GM18909 (cell line): ENCODE data around the gene KCTD20.
"Not testable (repeated sequence)": the region's sequence is repeated elsewhere in the genome, so short reads cannot be mapped to it uniquely, and the experiment has no call there.

Experiments used
- ATAC-seq: cut with Tn5 transposase; IDR thresholded peaks from one replicate; pipeline ENCODE4 v1.9.1; 2021; ENCODE audit warnings: mild to moderate bottlenecking; ENCODE audit not compliant: unreplicated experiment, poor library complexity

KCTD20 gene

DNA sequence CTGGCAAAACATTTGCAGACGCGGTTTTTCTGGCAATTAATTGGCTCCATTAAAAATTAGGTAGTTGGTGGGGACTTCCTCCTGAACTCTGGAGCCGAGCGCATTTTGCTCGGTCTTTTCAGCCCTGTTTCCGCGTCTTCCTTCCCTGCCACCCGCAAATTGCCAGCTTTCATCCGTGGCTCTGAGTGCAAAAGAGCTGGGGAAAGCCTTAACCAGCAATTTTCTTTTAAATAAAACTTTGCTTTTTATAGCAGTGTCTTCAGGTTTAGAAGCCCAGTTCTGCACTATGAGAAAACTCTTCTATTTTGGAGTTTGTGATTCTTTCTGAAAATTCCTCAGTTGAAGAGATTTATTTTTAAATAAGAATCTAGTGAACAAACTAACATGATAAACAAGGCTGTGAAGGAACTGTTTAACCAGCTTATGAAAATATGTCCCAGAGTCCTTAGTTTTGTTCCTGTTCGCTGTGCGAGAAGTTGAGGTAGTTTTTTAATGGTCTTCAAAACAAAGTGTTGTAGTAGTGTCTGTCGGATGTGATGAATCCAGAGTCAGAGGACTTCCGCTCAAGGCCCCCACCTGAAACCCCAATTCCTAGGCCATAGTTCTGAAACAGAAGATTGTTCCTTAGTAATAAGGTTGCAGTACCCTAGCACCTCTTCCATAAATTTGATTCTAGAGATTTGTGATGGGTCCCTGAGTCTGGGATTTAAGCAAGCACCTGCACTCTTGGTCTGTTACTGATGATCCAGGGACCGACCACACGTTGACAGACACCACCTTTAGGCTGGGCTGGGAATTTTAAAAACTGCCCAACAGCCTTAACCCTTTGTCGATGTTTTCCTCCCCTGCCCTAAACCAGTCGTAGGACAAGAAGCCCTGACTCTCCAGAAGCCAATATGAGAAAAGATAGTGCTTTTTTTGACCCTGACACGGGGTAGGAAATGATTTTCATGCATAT is 950 bp downstream of the KCTD20 start:
- ATAC-seq, result no peak

DNA sequence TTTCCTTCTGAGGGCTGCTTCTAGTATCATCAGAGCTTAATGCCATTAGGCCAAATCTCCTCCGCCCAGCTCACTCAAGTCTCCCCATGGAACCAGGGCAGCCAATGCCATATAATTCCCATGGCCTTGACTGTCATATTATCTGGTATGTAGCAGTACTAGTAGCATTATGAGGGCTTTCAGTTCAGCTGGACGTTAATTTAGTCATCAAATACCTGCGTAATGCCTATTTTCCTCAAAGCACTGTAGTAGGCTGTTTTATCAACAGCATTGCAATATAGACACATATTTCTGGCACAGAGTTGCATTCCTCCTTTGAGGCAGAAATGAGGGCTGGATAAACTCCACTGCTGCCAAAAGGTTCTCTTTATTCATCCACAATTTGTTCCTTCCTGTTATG is 1.7 kb downstream of the KCTD20 start:
- ATAC-seq, result no peak

DNA sequence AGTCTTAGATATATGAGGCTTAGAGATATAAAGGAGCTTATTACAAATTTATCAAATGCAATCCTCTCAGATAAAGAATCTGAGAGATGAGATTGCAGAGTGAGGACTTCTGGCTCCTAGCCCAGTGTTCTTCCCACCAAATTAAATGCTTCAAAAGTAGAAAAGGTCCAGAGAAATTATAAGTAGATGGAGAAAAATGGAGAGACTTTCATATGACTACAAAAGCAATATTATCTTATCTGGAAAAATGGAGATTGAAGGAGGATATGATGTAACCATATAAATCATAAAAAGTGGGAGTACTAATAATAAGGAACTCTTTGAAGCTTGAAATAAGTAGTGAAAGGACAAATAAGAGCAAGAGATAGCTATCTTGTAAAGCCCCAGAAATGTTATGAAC is 2.8 kb downstream of the KCTD20 start:
- no peak for ATAC-seq

DNA sequence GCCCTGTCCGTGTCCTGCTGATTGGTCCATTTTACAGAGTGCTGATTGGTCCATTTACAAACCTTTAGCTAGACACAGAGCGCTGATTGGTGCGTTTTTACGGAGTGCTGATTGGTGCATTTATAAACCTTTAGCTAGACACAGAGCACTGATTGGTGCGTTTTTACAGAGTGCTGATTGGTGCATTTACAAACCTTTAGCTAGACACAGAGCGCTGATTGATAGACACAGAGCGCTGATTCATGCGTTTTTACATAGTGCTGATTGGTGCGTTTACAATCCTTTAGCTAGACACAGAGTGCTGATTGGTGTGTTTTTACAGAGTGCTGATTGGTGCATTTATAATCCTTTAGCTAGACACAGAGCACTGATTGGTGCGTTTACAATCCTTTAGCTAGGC is 6.4 kb downstream of the KCTD20 start:
- not testable (repeated sequence) for ATAC-seq

DNA sequence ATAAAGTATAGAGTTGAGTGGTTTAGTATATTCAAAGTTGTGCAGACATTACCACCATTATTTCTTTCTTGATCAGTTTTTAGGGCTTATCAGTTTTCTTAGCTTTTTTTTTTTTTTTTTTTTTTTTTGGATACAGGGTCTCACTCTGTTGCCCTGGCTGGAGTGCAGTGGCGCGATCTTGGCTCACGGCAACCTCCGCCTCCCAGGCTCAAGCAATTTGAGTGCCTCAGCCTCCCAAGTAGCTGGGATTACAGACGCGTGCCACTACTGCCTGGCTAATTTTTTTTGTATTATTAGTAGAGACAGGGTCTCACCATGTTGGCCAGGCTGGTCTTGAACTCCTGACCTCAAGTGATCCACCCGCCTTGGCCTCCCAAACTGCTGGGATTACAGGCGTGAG is 10.1 kb downstream of the KCTD20 start:
- not testable (repeated sequence) for ATAC-seq

DNA sequence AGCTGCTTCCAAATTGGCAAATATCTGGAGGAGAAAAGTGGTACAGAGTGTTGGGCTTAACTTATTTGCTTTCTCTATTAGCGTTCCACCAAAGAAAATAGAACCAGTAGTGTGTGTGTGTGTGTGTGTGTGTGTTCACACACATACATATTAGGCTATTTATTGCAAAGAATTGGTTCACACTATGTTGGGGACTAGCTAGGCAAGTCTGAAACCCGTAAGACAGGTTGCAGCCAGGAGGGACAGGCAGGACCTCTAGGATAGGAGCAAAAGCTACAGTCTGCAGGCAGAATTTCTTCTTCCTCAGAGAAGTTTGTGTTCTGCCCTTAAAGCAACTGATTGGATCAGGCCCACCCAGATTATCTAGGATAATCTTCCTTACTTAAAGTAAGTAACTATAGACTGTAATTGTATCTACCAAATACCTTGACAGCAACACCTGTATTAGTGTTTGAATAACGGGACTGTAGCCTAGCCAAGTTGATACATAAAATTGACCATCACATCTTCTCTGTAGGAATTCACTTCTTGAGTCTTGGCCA is 12.8 kb downstream of the KCTD20 start:
- ATAC-seq, result no peak

DNA sequence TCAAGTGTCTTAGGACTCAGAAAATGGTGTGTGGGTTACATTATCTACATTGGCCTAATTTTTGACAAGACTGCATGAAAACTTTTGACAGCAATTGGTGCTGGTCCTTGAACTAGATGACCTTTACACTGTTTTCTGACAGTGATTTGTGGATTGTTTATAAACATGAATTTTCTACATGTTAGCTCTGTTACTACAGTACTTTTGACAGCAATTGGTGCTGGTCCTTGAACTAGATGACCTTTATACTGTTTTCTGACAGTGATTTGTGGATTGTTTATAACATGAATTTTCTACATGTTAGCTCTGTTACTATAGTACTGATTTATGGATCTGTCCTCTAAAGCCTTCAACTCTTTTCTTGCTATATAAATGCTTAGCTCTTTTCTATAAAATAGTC is 16.7 kb downstream of the KCTD20 start:
- ATAC-seq, result no peak

DNA sequence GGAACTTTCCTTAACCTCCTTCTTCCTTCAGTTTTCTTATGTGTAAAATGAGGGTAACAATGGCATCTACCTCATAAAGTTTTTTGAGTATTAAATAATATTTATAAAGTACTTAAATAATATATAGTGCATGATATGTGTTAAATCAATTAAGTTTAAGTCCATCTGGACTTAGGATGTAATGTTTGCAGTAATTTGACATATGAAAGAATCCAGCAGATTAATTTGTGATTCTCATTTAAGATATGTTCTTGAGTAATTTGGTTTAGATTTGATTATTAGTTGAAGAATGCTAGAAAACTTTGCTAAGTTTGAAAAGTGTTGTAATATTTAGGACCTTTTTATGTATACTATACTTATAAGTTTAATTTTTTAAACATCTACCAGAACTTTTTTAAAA is 18.1 kb downstream of the KCTD20 start:
- no peak for ATAC-seq

DNA sequence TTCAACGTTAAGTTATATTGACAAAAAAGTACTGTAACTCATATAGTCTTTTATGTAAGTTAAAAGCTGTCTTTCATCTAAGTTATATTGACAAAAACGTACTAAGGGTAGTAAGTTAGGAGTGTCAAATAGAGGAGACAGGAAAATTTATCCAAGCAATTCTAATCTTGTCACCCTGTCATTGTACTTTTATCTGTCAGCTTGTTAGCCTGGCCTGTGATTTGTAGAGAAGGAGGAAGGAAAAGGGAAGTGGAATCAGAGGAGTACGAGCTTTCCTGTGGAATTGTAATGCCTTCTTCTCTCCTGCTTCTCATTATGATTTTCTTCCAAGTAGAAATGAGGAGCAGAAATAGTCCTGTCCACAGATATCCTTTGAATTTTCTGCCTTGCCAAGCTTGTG is 18.8 kb downstream of the KCTD20 start:
- ATAC-seq, result no peak

DNA sequence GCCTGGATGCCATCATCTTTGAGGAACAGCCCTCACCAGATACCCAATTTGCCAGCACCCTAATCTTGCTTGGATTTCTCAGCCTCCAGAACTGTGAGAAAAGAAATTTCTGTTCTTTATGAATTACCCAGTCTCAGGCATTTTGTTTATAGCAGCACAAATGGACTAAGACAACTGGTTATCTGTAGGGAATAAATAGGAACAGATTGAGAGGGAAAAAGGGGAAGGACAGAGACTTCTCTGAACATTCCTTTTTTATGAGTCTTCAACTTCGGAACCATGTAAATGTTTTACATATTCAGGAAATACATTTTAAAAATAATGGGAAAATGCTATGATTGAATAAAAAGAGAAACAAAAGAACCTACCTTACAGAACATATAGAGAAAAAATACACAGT is 20.9 kb downstream of the KCTD20 start:
- no peak for ATAC-seq

DNA sequence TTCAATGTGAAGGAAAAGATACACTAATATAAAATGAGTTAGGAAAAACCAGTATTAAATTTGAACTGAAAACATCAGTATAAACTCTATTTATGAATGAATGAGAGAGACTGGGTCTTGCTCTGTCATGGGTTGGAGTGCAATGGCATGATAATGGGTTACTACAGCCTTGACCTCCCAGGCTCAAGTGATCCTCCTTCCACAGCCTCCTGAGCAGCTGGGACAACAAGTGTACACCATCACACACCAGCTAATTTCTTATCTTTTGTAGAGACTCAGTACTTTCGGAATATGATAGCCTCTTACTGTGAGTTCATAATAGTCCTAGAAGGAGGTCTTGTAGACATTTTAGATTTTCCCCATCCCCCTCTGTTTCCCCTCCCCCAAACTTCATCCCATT is 21.4 kb downstream of the KCTD20 start:
- no peak for ATAC-seq

DNA sequence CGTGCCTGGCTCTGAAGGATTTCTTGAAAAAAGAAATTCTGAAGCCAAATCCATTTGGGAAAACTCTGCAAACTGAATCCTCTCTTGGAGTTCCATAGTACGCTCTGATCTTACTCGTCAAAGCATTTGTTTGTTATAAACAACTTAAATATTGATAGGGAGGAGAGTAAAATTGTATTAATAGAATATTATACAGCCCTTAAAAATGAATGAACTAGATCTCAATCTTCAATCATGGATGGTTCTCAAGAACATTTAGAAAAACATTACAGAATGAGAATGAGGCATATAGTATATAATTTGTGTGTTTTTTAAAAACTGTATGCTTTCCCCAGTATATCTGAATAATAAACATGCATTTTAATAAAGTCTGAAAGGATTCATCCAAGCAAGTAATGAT is 24.8 kb downstream of the KCTD20 start:
- ATAC-seq, result no peak

DNA sequence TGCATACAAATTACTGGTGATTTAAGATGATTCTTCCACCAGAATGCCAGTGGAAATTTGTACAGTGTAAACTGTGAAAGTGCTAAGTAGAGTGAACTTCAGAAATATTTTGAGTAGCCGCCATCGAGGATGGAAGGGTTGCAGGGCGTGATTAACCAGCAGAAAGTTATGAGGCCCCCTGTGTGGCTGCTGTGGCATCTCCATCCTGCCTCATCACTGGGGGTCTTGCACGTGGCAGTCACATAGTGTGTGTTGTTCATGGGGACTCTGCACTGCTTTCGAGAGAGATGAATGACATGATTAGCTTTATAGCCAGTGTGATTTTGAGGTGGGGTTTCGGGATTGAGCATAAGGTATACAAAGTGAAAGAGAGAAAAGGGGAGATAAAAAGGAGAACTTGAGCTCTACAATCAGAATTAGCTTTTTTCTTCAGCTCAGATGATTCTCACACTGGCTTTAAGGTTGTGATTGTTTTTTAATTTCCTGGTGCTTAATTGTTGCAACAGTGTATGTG is 26.4 kb downstream of the KCTD20 start:
- ATAC-seq, result no peak

DNA sequence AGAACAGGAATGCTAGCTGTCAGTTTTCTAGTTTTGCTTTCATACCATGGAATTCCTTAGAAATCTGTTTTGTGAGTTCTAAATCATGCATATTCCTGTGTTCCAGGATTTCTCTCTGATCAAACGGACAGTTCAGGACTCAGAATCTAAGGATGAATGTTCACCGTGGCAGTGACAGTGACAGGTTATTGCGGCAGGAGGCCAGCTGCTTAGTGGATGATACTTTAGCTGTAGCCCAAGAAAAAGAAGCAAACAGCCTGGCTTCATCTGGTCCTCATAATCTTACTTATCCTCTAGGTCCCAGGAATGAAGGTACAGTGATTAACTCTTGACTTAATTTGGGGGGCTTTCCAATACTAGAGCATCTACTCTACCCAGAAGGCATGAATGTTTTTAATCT is 27.1 kb downstream of the KCTD20 start:
- ATAC-seq, result no peak

DNA sequence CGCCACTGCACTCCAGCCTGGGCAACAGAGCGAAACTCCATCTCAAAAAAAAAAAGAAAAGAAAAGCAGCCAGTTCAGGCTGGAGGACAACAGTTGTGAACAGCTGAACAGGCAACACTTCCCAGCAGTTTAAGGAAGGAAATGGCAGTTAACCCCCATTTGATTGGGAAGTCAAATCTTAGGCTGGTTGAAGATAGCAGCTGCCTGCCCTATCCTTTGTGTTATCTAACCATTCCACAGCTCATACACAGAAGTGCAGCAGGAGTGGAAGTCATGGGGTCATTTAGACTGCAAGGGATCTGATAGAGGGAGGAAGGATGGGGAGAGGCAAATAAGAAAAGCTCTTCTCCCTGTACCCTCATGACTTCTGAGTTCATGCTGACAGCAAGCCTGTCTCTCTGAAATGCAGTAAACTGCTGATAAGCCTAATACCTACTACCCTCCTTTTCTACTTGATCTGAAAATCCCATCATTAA is 35.3 kb downstream of the KCTD20 start:
- ATAC-seq, result no peak

DNA sequence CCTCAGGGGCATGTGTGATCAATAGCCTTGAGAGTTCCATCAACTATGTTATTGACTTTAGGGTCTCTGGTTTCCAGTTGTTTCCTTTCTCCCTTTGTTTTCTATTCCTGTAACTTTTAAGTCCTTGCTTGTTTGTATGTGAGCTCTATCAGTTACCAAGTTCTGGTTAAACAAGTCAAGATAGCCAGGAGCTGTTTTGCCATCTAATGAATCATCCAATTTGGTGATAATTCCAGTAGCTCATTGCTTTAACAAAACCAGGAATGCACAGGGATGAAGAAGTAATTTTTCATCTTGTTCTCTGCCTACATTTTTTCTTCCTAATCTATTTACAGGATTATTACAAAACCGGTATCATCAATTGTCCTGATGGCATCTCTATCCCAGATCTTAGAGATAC is 36.5 kb downstream of the KCTD20 start:
- no peak for ATAC-seq

DNA sequence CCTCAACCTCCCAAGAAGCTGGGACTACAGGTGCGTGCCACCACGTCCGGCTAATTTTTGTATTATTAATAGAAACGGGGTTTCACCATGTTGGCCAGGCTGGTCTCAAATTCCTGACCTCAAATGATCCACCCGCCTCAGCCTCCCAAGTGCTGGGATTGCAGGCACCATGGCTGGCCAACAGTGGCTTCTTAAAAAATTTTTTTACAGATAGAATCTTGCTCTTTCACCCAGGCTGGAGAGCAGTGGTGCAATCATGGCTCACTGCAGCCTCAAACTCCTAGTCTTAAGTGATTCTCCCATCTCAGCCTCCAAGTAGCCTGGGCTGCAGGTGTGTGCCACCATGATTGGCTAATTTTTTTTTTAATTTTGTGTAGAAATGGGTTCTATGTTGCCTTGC is 40.5 kb downstream of the KCTD20 start:
- not testable (repeated sequence) for ATAC-seq

DNA sequence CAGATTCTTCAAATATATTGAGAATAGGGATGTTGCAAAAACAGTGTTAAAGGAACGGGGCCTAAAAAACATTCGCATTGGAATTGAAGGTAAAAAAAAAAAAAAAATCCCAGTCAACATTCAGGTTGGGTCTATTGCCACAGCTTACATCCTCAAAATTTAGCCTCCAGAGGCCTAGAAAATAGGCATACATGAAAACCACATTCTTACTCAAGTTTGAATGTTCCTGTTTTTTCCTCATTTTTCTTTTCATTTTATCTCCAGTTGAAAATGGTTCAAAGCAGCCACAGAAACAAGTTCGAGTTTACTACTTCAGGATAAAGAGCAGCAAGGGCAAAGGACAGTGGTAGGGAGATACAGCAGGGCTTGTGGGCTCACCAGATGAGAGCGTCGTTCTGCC is 41.9 kb downstream of the KCTD20 start:
- ATAC-seq, result no peak

DNA sequence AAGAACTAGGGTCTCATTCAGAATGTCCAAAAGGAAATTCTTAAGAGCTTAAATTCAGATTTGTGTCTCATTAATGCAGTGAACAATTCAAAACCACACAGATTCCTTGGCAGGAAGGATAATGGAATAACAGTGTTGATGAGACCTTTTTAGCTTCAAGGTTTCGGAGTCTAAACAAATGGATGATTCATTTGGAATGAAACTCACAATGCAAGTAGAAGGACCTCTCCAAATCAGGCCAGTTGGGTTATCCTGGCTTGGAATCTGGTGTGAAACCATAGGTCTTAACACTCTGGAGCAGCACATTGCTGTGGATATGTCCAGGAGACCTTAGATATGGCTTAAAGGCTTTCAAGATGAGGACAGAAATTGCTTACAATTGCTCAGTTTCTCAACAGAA is 44.9 kb downstream of the KCTD20 start:
- no peak for ATAC-seq

DNA sequence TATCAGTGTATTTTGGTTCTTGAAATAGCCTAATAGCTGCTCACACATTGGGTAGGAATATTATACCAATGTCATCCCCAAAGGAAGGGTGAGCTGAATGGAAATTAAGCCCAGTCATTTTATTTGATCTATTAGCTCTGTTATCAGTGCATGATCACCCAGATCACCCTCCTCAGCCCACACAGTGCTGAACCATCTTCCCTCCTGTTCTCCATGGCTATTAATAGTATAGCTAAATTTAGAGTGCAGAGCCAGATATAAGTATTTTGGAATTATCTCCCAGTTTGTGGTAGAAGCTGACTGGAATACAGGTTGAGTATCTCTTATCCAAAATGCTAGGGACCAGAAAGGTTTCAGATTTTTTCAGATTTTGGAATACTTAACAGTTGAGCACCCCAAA is 45.4 kb downstream of the KCTD20 start:
- no peak for ATAC-seq

DNA sequence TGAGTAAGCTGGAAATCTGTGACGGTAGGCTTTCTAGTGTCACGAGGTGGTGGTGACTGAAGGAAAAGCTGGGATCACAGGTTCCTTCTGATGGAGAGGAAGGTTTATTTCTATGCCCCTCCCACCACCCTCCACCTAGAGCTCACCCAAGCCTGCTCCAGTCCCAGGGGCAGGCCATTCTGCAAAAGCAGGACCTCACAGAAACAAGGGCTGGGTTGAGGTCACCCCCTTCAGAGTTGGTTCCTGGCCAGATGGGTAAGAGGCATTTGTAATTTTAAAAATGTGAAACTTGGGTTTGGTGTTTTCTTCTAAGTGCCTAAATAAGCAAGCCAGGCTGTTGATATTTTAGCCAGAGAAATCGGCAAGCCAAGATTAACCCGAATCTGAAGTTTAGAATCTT is 46.6 kb downstream of the KCTD20 start:
- ATAC-seq, result no peak
